Osteoblast (primary cell): ENCODE measurements around the gene KCNIP3. TPM values are rescaled to one million over a fixed set of nuclear protein-coding genes. Genes with fewer than 3 reads are reported as not detected.

ENCODE experiments used
- DNase-seq: peaks from one replicate; pipeline ENCODE4 v3.0.0; 2011; ENCODE audit warnings: low spot score, mixed read lengths; ENCODE audit not compliant: insufficient read length; ENCODE audit errors: missing footprints
- H2AFZ ChIP-seq: 2 replicates; pipeline ENCODE4 v1.6.0; 2011; ENCODE audit warnings: mild to moderate bottlenecking, low read length
- H3K27ac ChIP-seq: 2 replicates; pipeline ENCODE4 v1.5.1; 2011; ENCODE audit warnings: mild to moderate bottlenecking, low read depth, low read length, moderate library complexity
- H3K27me3 ChIP-seq: 2 replicates; pipeline ENCODE4 v1.6.0; 2012; ENCODE audit warnings: mild to moderate bottlenecking, control low read depth, inconsistent platforms, low read length, moderate library complexity; ENCODE audit not compliant: insufficient read depth
- H3K36me3 ChIP-seq: 2 replicates; pipeline ENCODE4 v1.5.1; 2011; ENCODE audit warnings: mild to moderate bottlenecking, low read length, control low read depth, moderate library complexity; ENCODE audit not compliant: insufficient read depth
- H3K4me1 ChIP-seq: 2 replicates; pipeline ENCODE4 v1.5.1; 2011; ENCODE audit warnings: mild to moderate bottlenecking, low read length, control low read depth, moderate library complexity; ENCODE audit not compliant: insufficient read depth
- H3K4me2 ChIP-seq: 2 replicates; pipeline ENCODE4 v1.6.0; 2011; ENCODE audit warnings: mild to moderate bottlenecking, low read length; ENCODE audit not compliant: insufficient read depth
- H3K4me3 ChIP-seq: fragments of 200-600 bp; sonication (generic); 3 replicates; pipeline ENCODE4 v1.5.1; 2012; ENCODE audit warnings: mild to moderate bottlenecking, low read length, inconsistent platforms; ENCODE audit not compliant: insufficient read depth
- H3K79me2 ChIP-seq: 2 replicates; pipeline ENCODE4 v1.6.0; 2012; ENCODE audit warnings: mild to moderate bottlenecking, low read length, control low read depth, inconsistent platforms; ENCODE audit not compliant: insufficient read depth
- H3K9me3 ChIP-seq: 2 replicates; pipeline ENCODE4 v1.5.1; 2011; ENCODE audit warnings: low read depth, low read length, control low read depth
- H4K20me1 ChIP-seq: 2 replicates; pipeline ENCODE4 v1.6.0; 2012; ENCODE audit warnings: mild to moderate bottlenecking, low read length, control low read depth; ENCODE audit not compliant: insufficient read depth
- total RNA-seq: library from RNA; depleted of rRNA; stranded (reverse); fragments of >200 nt; gene quantifications from 2 replicates; pipeline ENCODE4 v1.2.3, GENCODE V29; 2012
- TF ChIP-seq, protein P1 (sequence below): IDR thresholded peaks from 2 replicates; pipeline ENCODE4 v1.5.1; 2011; ENCODE audit warnings: mild to moderate bottlenecking, low read depth, low read length, moderate library complexity; ENCODE audit errors: extremely low read depth

KCNIP3 gene
- total RNA-seq, 1 donor, result under 0.01 TPM

DNA sequence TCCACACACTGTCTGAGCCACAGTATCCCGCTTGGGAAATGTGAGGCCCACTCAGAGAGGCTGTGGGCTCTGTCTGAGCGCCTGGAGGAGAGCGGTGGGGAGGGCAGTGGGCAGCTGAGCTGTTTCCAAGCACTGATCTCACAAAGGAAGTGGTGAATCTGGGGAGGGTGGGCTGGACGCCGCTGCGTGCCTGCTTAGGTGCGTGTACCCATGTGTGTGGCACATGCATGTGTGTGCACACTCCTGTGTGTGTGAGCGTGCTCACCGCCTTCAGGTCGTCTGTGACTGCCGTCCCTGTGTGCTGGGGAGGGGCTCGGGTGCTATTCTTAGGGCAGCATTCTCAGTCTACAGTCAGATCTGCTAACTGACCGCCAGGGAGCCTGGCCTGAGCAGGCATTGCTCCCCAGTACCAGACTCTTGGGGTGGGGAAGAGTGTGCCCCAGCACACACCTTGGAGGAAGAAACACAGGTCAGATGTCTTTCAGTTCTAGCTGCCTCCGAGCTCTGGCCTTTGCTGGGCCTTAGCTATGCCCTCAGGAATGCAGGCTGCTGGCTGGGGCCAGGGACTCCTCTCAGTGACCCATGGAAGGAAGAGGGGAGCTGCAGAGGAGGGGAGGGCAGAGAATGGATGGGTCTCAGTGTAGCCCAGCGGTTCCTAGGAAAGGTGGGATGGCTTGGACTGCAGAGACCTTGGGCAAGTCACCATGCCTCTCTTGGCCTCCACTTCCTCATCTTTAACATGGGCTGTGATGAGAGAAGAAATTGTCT, 31.4 kb downstream of the KCNIP3 start:
- Histone ChIP-seq H3K79me2 (no peaks in the 10 kb centered on the region), H3K9me3 (no peaks in the 10 kb centered on the region), H3K36me3 (no peaks in the 10 kb centered on the region), H4K20me1 (no peaks in the 10 kb centered on the region), H3K4me2 (no peak overlapping the region), H3K27me3 (no peaks in the 10 kb centered on the region), H2AFZ (no peak overlapping the region), H3K27ac (no peak overlapping the region), H3K4me3 (no peak overlapping the region), H3K4me1 (peaks cover 5% of the 10 kb centered on the region)
- TF ChIP-seq, protein P1, sequence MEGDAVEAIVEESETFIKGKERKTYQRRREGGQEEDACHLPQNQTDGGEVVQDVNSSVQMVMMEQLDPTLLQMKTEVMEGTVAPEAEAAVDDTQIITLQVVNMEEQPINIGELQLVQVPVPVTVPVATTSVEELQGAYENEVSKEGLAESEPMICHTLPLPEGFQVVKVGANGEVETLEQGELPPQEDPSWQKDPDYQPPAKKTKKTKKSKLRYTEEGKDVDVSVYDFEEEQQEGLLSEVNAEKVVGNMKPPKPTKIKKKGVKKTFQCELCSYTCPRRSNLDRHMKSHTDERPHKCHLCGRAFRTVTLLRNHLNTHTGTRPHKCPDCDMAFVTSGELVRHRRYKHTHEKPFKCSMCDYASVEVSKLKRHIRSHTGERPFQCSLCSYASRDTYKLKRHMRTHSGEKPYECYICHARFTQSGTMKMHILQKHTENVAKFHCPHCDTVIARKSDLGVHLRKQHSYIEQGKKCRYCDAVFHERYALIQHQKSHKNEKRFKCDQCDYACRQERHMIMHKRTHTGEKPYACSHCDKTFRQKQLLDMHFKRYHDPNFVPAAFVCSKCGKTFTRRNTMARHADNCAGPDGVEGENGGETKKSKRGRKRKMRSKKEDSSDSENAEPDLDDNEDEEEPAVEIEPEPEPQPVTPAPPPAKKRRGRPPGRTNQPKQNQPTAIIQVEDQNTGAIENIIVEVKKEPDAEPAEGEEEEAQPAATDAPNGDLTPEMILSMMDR, result no peak
- no peak for DNase-seq

GRCh38 chr2:95329401-95329800, 32.3 kb downstream of the KCNIP3 start:
- H3K4me3 ChIP-seq, result no peak overlapping the region
- no peaks in the 10 kb centered on the region for H3K36me3 ChIP-seq
- TF ChIP-seq, protein P1, result no peak
- no peak overlapping the region for H3K27ac ChIP-seq
- no peak overlapping the region for H2AFZ ChIP-seq
- no peaks in the 10 kb centered on the region for H3K27me3 ChIP-seq
- H3K9me3 ChIP-seq, result no peaks in the 10 kb centered on the region
- H3K4me1 ChIP-seq, result peaks cover 13% of the 10 kb centered on the region
- H4K20me1 ChIP-seq, result no peaks in the 10 kb centered on the region
- H3K4me2 ChIP-seq, result no peak overlapping the region
- DNase-seq, result no peak
- no peaks in the 10 kb centered on the region for H3K79me2 ChIP-seq

DNA sequence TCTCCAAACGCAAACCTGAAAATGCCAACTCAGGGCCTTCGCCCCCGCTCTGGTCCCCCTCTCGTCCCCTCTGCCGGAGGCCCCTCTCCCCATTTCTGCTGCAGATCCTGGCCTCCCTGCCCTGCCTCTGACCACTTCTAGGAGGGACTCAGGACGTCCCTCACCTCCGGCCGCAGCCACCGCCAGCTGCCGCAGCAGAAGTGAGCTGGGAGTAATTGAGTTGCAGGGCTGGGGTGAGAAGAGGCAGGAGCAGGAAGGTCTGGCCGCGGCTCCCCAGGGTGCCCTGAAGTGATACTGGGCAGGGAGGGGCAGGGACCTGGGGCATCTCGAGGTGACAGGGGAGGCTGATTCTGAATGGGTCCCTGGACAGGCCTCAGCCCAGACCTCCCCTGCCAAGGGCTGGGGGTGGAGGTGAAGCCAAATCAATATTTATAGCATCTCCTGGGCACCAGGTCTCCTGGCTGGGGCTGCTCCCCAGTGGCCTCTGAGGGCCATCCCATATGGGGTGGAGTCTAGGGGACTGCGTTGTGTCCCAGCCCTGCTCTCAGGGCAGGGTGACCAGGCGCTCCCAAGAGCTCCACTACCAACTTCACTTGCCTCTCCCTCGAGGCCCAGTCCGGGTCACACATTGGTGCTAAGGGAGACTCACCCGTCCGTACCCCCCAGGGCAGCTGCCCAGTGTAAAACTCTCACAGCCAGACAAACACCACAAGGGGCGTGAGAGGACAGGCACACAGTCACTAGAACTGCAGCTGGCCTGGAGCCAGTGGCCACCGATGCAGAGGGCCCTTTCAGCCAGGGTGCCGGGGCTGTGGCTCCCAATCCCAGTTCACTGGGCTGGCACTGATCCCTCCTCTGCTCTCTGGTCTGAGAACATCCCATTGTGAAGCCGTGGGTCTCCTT, 33.0 kb downstream of the KCNIP3 start:
- Histone ChIP-seq H3K27me3 (no peaks in the 10 kb centered on the region), H3K36me3 (no peaks in the 10 kb centered on the region), H3K4me1 (peaks cover 17% of the 10 kb centered on the region), H4K20me1 (no peaks in the 10 kb centered on the region), H3K9me3 (no peaks in the 10 kb centered on the region), H3K79me2 (no peaks in the 10 kb centered on the region), H2AFZ (no peak overlapping the region), H3K27ac (no peak overlapping the region), H3K4me2 (no peak overlapping the region), H3K4me3 (no peak overlapping the region)
- DNase-seq, result no peak
- TF ChIP-seq, protein P1, result no peak
